Prostate gland (tissue), 2 donors: ENCODE data around the gene ATP10D. TPM values are rescaled to one million over a fixed set of nuclear protein-coding genes. Genes with fewer than 3 reads are reported as not detected.
"Not testable (repeated sequence)": the region's sequence is repeated elsewhere in the genome, so short reads cannot be mapped to it uniquely, and the experiment has no call there.

Experiments
- DNase-seq: peaks from one replicate; pipeline ENCODE4 v3.0.0-alpha.2; 2019; ENCODE audit warnings: low spot score
- H3K27ac ChIP-seq, 2 donors: fragments of 200-600 bp; sonication (generic); 2 replicates each; pipeline ENCODE4 v1.5.1; 2017 to 2019
- H3K27me3 ChIP-seq: fragments of 200-600 bp; sonication (generic); replicated peaks from 2 replicates; pipeline ENCODE4 v1.5.1; 2019; ENCODE audit not compliant: insufficient read depth
- H3K36me3 ChIP-seq, 2 donors: fragments of 200-600 bp; sonication (generic); 1 replicate in 1 of 2; 2 replicates in 1 of 2; pipeline versions ENCODE4 v1.5.1 to v1.8.1; 2017 to 2019
- H3K4me1 ChIP-seq: fragments of 200-600 bp; sonication (generic); replicated peaks from 2 replicates; pipeline ENCODE4 v1.5.1; 2019
- H3K4me3 ChIP-seq, 2 donors: fragments of 200-600 bp; sonication (generic); 2 replicates each; pipeline ENCODE4 v1.5.1; 2017 to 2019
- H3K9me3 ChIP-seq: fragments of 200-600 bp; sonication (generic); 2 replicates; pipeline ENCODE4 v1.5.1; 2017
- CTCF ChIP-seq, 4 experiments: fragments of 200-600 bp in 2 of 4; fragments of 450-650 bp in 2 of 4; sonication (generic) in 2 of 4; IDR thresholded peaks; 1 replicate in 3 of 4; 2 replicates in 1 of 4; pipeline ENCODE4 v1.5.1; 2016 to 2019; ENCODE audit warnings: antibody characterized with exemption in 4 of 4, mild to moderate bottlenecking in 2 of 4, moderate library complexity in 2 of 4
- POLR2A ChIP-seq: fragments of 450-650 bp; IDR thresholded peaks from one replicate; pipeline ENCODE4 v1.6.1; 2016; ENCODE audit warnings: antibody characterized with exemption, mild to moderate bottlenecking
- POLR2AphosphoS5 ChIP-seq: sonication (generic); formaldehyde crosslinking; IDR thresholded peaks from one replicate; pipeline ENCODE4 v1.6.1; 2017; ENCODE audit warnings: antibody characterized with exemption
- WGBS: methylation state at CpG from one replicate; pipeline ENCODE4 v1.1.5; 2018; 5-methylcytosine and 5-hydroxymethylcytosine counted together
- intact Hi-C: fragments of 100-400 bp; cut with DNase I; formaldehyde crosslinking; loops from one replicate; pipeline ENCODE4 v1.14.2; 2022
- total RNA-seq, 2 donors: library from RNA; depleted of rRNA; stranded (reverse); fragments of >200 nt; gene quantifications; one replicate each; pipeline ENCODE4 v1.1.0, GENCODE V29; 2016

ATP10D gene
- total RNA-seq, 2 donors from 2014 or later = 10.9 to 17.0 TPM

- intact Hi-C loops = no loop called here
- no peak for TF ChIP-seq POLR2A
- no peak for TF ChIP-seq POLR2AphosphoS5
- no peak for TF ChIP-seq CTCF (IDR thresholded peaks at IDR 0.05)
- H3K9me3 ChIP-seq = no peaks in the 10 kb centered on the region
- no peaks in the 10 kb centered on the region for H3K27me3 ChIP-seq
- peaks cover 3% of the 10 kb centered on the region for H3K4me1 ChIP-seq
- 45% methylated on average over 3 of the region's 3 CpGs for WGBS
- no peak overlapping the region for H3K4me3 ChIP-seq
- peak overlapping the region in 1 of 2 donors; percentile 95 for H3K27ac ChIP-seq
- no peaks in the 10 kb centered on the region for H3K36me3 ChIP-seq
- DNase-seq = no peak
These were observed 907 bp upstream of the ATP10D start for GRCh38 chr4:47484168-47484567.

- no peak for TF ChIP-seq CTCF (IDR thresholded peaks at IDR 0.05)
- TF ChIP-seq POLR2A = no peak
- no peak for TF ChIP-seq POLR2AphosphoS5
- no peak for DNase-seq
- Histone ChIP-seq H3K4me1 (peaks cover 3% of the 10 kb centered on the region), H3K4me3 (peak overlapping the region; percentile 49 to 54), H3K27ac (peak overlapping the region; percentile 89 to 95), H3K27me3 (no peaks in the 10 kb centered on the region), H3K9me3 (no peaks in the 10 kb centered on the region), H3K36me3 (no peaks in the 10 kb centered on the region)
- intact Hi-C loops = no loop called here
- under 1% methylated on average over 14 of the region's 14 CpGs for WGBS
These were observed 693 bp downstream of the ATP10D start for GRCh38 chr4:47485768-47486167.

- no peak for DNase-seq
- no peak for TF ChIP-seq POLR2A
- TF ChIP-seq CTCF (IDR thresholded peaks at IDR 0.05) = no peak
- TF ChIP-seq POLR2AphosphoS5 = no peak
- H3K27me3 ChIP-seq = no peaks in the 10 kb centered on the region
- 5% methylated on average over 5 of the region's 5 CpGs for WGBS
- H3K4me3 ChIP-seq = peak overlapping the region; percentile 49 to 54
- no peaks in the 10 kb centered on the region for H3K36me3 ChIP-seq
- H3K9me3 ChIP-seq = no peaks in the 10 kb centered on the region
- intact Hi-C loops = no loop called here
- H3K27ac ChIP-seq = peak overlapping the region; percentile 89 to 95
- peaks cover 3% of the 10 kb centered on the region for H3K4me1 ChIP-seq
These were observed 1.2 kb downstream of the ATP10D start for GRCh38 chr4:47486231-47486673.

GRCh38 chr4:47486727-47487126 lies 1.7 kb downstream of the ATP10D start:
- H3K9me3 ChIP-seq, intact Hi-C loops, H3K27me3 ChIP-seq, DNase-seq, H3K36me3 ChIP-seq, H3K4me1 ChIP-seq: not testable (repeated sequence)
- Histone ChIP-seq H3K4me3 (peak overlapping the region in 1 of 2 donors; percentile 49), H3K27ac (peak overlapping the region in 1 of 2 donors; percentile 89)
- 93% methylated on average over 9 of the region's 9 CpGs for WGBS

GRCh38 chr4:47488706-47489105 lies 3.6 kb downstream of the ATP10D start:
- no peak for DNase-seq
- TF ChIP-seq POLR2AphosphoS5 (no peak), CTCF (IDR thresholded peaks at IDR 0.05) (no peak), POLR2A (no peak)
- Histone ChIP-seq H3K4me1 (peaks cover 4% of the 10 kb centered on the region), H3K27ac (no peak overlapping the region), H3K27me3 (no peaks in the 10 kb centered on the region), H3K9me3 (no peaks in the 10 kb centered on the region), H3K36me3 (no peaks in the 10 kb centered on the region), H3K4me3 (no peak overlapping the region)
- intact Hi-C loops = no loop called here
- 50% methylated on average over 3 of the region's 3 CpGs for WGBS
